Measurements from ENCODE around the gene TMEM179.
A peak's percentile ranks its signal among the peaks of the same experiment; 100 is the strongest.

The TMEM179 gene

GRCh38 chr14:104569435-104569834 lies 35.1 kb downstream of the TMEM179 start:
- no peak for DNase-seq (ENCODE audit: low spot score)

GRCh38 chr14:104568620-104569019 lies 36.0 kb downstream of the TMEM179 start:
- DNase-seq (ENCODE audit: low spot score), result no peak

- DNase-seq (ENCODE audit: low spot score), result no peak
Measured at GRCh38 chr14:104567957-104568225, 36.7 kb downstream of the TMEM179 start.

GRCh38 chr14:104567141-104567956 lies 37.2 kb downstream of the TMEM179 start:
- no peak for DNase-seq (ENCODE audit: low spot score)

- no peak for DNase-seq (ENCODE audit: low spot score)
Measured at GRCh38 chr14:104564744-104565679, 39.6 kb downstream of the TMEM179 start.

GRCh38 chr14:104563742-104564615 lies 40.6 kb downstream of the TMEM179 start:
- peak; percentile 73 for DNase-seq (ENCODE audit: low spot score)

- no peak for DNase-seq (ENCODE audit: low spot score)
Measured at GRCh38 chr14:104563191-104563741, 41.3 kb downstream of the TMEM179 start.

GRCh38 chr14:104562606-104563005 lies 42.0 kb downstream of the TMEM179 start:
- no peak for DNase-seq (ENCODE audit: low spot score)

GRCh38 chr14:104561632-104562495 lies 42.7 kb downstream of the TMEM179 start:
- no peak for DNase-seq (ENCODE audit: low spot score)

- DNase-seq (ENCODE audit: low spot score), result no peak
Measured at GRCh38 chr14:104561124-104561557, 43.4 kb downstream of the TMEM179 start.

- no peak for DNase-seq (ENCODE audit: low spot score)
Measured at GRCh38 chr14:104560586-104560945, 44.0 kb downstream of the TMEM179 start.

GRCh38 chr14:104559804-104560585 lies 44.6 kb downstream of the TMEM179 start:
- no peak for DNase-seq (ENCODE audit: low spot score)

- DNase-seq (ENCODE audit: low spot score), result no peak
Measured at GRCh38 chr14:104559028-104559803, 45.4 kb downstream of the TMEM179 start.

- no peak for DNase-seq (ENCODE audit: low spot score)
Measured at GRCh38 chr14:104558231-104559027, 46.1 kb downstream of the TMEM179 start.

GRCh38 chr14:104557766-104558165 lies 46.8 kb downstream of the TMEM179 start:
- no peak for DNase-seq (ENCODE audit: low spot score)

- DNase-seq (ENCODE audit: low spot score), result no peak
Measured at GRCh38 chr14:104557086-104557485, 47.5 kb downstream of the TMEM179 start.

GRCh38 chr14:104556256-104557021 lies 48.1 kb downstream of the TMEM179 start:
- no peak for DNase-seq (ENCODE audit: low spot score)
